HG03432 (cell line): ENCODE data around the gene ANKRD34A.
A peak's percentile ranks its signal among the peaks of the same experiment; 100 is the strongest.

Experiments used
- ATAC-seq: cut with Tn5 transposase; IDR thresholded peaks from one replicate; pipeline ENCODE4 v1.9.1; 2021; ENCODE audit warnings: mild to moderate bottlenecking, moderate library complexity; ENCODE audit not compliant: unreplicated experiment

Gene ANKRD34A

DNA sequence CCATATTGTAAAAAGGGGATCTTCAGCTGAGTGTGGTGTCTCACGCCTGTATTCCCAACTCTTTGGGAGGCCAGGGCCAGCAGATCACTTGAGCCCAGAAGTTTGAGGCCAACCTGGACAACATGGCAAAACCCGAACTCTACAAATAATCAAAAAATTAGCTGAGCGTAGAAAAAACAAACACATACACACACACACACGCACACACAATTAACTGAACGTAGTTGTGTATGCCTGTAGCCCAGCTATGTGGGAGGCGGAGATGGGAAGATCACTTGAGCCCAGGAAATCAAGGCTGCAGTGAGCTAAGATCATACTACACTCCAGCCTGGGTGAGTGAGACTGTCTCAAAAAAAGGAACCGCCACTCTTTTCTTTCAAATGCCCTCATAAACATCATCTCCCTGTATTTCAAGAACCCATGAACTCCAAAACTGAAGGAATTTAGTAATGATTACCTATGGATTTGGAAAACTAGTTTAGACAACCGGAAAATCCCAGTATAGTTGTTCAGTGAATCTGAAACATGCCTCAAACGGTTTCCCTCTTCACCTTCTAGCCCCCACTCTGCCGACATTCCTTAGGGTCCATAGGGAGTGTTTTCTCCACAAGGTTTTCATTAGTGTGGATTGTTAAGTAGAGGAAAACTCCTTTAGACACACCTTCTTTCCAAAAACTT is 27.5 kb upstream of the ANKRD34A start:
- no peak for ATAC-seq

DNA sequence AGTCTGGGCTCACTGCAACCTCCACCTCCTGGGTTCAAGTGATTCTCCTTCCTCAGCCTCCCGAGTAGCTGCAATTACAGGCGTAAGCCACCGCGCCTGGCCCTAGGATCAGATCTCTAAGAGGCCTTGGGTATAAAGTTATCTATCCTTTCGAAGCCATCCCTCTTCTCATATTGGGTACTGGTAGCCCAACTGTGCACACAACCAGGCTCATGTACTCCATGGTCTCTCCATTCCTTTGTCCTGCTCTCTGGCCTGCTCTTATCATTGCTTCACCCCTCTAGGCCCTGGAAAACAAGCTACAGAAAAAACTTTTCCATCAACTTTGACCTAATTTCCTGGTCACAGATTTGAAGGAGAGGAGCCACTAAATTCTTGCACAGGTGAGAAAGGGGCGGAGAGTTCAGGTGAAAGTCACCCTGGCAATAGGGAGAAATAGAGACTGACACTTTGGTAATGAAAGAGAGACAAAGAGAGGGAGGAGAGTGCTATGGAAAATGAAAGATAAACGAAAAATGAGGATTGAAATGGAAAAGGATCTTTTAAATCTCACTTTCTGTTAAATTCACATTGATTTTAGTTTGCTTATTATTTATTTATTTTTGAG is 26.0 kb upstream of the ANKRD34A start:
- ATAC-seq = no peak

GRCh38 chr1:145988773-145989172 is 24.4 kb upstream of the ANKRD34A start:
- ATAC-seq = no peak

- ATAC-seq = no peak
These were observed 23.6 kb upstream of the ANKRD34A start for GRCh38 chr1:145987926-145988325.

- ATAC-seq = no peak
These were observed 22.2 kb upstream of the ANKRD34A start for GRCh38 chr1:145986551-145986950.

GRCh38 chr1:145985502-145986439 is 21.4 kb upstream of the ANKRD34A start:
- ATAC-seq = no peak

DNA sequence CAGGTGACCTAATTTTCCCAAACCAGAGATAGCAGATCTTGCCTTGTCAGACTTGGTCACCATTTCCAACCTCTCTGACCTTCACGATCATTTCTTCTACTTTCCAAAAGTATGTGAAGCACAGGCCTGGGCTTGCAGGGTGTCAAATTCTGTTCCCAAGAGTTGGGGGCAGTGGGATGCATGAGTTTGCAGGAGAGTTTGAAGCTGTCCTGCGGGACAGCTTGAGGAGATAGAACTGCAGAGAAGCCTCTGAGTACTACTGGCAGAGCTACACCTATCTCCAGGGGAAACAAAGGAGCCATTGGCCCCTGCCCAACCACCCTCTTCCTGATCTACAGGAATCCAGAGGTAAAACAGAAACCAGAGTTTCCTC is 20.7 kb upstream of the ANKRD34A start:
- ATAC-seq = no peak

- no peak for ATAC-seq
These were observed 19.8 kb upstream of the ANKRD34A start for GRCh38 chr1:145983960-145984830.

GRCh38 chr1:145983206-145983675 is 18.9 kb upstream of the ANKRD34A start:
- no peak for ATAC-seq

DNA sequence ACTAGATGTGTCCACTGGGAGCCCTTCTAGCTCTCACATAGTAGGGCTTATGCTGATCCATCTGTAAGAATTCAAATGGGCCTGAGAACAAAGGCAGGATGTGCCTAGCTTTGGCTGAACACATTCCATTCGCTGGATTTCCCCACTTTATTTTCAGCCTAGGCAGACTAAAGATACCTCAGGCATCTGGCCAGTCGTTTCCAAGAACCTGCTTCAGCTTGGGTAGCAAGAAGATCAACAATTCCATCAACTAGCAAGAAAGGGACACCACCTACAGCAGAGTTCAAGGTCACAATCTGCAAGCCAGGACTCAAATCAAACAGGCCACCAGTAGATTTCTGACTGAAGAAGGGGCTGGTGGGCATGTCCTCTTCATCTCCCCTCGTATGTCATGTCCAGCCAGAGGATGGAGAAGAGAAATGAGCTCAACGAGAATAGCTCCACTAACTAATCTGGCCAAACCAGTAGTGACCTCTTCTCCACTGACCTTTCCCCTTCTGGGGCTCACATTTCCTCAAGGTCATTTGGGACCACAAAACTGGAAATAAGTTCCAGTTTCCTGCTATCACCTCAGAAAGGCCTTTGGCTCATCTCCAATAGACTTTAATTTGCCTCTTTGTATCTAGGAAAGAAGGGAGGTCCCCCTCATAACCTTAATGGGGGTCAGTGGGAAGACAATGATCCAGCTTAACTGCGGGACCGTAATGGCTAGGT is 17.8 kb upstream of the ANKRD34A start:
- ATAC-seq = no peak

DNA sequence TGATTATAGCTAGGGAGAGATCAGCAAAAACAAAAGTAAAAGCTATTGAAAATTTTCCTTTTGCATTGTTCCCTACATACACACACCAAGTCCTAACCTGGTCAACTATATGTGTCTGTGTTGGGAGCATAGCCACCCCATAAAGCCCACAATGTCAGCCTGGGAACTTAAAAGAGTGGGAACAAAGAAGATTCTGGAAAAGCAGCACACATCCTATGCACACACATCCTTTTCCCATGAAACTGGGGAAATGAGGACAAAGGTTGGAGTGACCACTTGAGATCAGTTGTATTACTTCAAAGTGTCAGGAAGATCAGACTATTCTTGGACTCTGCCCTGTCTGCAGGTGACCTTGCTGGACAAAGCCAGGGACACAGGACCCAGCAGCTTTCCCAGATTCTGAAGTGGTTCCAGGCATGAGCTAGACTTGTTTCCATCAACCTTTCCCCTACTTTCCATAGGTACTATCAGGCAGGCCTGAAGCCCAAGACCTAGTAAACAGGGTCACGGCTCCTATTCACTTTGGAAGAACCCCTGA is 16.2 kb upstream of the ANKRD34A start:
- no peak for ATAC-seq

GRCh38 chr1:145979746-145980456 is 15.5 kb upstream of the ANKRD34A start:
- peak; percentile 30 for ATAC-seq

DNA sequence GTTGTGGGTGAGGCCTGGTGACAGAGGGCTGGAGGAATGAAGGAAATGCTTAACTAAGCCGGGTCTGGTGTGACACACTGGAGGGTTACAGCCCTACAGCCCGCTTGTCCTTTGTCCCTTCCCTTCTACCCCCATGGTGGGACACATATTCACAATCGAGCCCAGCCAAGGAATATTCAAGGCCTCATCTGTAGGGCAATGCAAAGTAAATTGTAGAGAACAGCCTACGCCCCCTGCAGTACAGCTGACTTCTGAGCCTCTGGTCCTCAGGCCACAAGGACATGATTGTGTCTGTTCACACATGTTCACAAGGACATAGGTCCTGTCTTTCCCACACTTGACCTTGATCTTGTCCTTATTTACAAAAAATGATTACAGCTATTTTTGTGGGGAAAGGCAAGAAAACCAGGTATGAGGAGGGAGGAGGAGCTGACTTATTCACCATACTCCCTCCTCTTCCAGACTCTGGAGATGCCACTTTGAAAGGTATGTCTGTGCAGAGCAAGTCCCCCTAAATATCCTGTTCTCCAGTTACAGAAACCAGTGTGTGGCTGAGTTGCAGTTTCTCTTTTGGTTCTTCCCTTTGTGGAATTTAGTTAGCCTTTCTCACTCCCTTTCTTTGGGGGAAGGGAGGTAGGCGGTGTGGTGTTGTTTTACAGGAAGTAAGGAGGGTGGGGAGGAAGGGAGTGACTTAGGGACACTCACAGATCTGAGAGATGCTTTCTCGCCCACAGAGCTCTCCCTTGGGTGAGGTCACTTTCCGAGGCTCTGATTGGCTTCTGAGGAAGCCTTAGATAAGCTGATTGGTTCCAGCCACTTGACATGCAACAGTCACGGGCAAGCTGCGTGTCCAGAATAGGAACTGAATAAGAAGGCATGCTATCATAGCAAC is 14.7 kb upstream of the ANKRD34A start:
- peak; percentile 91 for ATAC-seq

GRCh38 chr1:145978471-145978853 is 14.1 kb upstream of the ANKRD34A start:
- no peak for ATAC-seq

GRCh38 chr1:145977486-145978470 is 13.4 kb upstream of the ANKRD34A start:
- ATAC-seq = no peak

- no peak for ATAC-seq
These were observed 12.6 kb upstream of the ANKRD34A start for GRCh38 chr1:145977016-145977415.

GRCh38 chr1:145975216-145975615 is 10.8 kb upstream of the ANKRD34A start:
- ATAC-seq = no peak
